ENCODE data around the gene ETV5.
A peak's percentile ranks its signal among the peaks of the same experiment; 100 is the strongest.

ETV5 gene

GRCh38 chr3:186105543-186105942, 3.3 kb downstream of the ETV5 start:
- Histone ChIP-seq H3K27ac (no peak overlapping the region), H3K4me3 (no peak overlapping the region)
- TF ChIP-seq CTCF (IDR thresholded peaks at IDR 0.05): no peak
- DNase-seq (ENCODE audit: low spot score): no peak

GRCh38 chr3:186102687-186103086, 6.2 kb downstream of the ETV5 start:
- H3K27ac ChIP-seq: no peak overlapping the region
- no peak for TF ChIP-seq CTCF (IDR thresholded peaks at IDR 0.05)
- DNase-seq (ENCODE audit: low spot score): no peak
- H3K4me3 ChIP-seq: no peak overlapping the region

GRCh38 chr3:186100398-186100797, 8.5 kb downstream of the ETV5 start:
- no peak overlapping the region for H3K27ac ChIP-seq
- no peak for DNase-seq (ENCODE audit: low spot score)
- no peak for TF ChIP-seq CTCF (IDR thresholded peaks at IDR 0.05)
- no peak overlapping the region for H3K4me3 ChIP-seq

- H3K4me3 ChIP-seq: no peak overlapping the region
- H3K27ac ChIP-seq: no peak overlapping the region
- no peak for TF ChIP-seq CTCF (IDR thresholded peaks at IDR 0.05)
- DNase-seq (ENCODE audit: low spot score): no peak
These were observed 9.7 kb downstream of the ETV5 start for GRCh38 chr3:186099178-186099577.

- TF ChIP-seq CTCF (IDR thresholded peaks at IDR 0.05): no peak
- no peak overlapping the region for H3K27ac ChIP-seq
- no peak overlapping the region for H3K4me3 ChIP-seq
- DNase-seq (ENCODE audit: low spot score): no peak
These were observed 10.1 kb downstream of the ETV5 start for GRCh38 chr3:186098740-186099139.

- no peak for DNase-seq (ENCODE audit: low spot score)
- TF ChIP-seq CTCF (IDR thresholded peaks at IDR 0.05): no peak
- peak overlapping the region; percentile 66 for H3K4me3 ChIP-seq
- H3K27ac ChIP-seq: peak overlapping the region in 1 of 2 donors; percentile 0
These were observed 11.0 kb downstream of the ETV5 start for GRCh38 chr3:186097663-186098451.

- TF ChIP-seq CTCF (IDR thresholded peaks at IDR 0.05): no peak
- peak overlapping the region in 1 of 2 donors; percentile 0 for H3K27ac ChIP-seq
- H3K4me3 ChIP-seq: peak overlapping the region; percentile 66
- DNase-seq (ENCODE audit: low spot score): no peak
These were observed 11.6 kb downstream of the ETV5 start for GRCh38 chr3:186097317-186097662.

Measured in coronary artery (tissue), 2 donors.